Esophagus muscularis mucosa (tissue), 4 donors: ENCODE results near the gene FTO. TPM values are rescaled to one million over a fixed set of nuclear protein-coding genes. Genes with fewer than 3 reads are reported as not detected.

Experiments used
- DNase-seq: peaks from one replicate; pipeline ENCODE4 v3.0.0-alpha.2; 2017; ENCODE audit errors: extremely low spot score
- H3K27ac ChIP-seq, 4 donors: fragments of 200-600 bp; sonication (generic); replicated peaks in 1 of 4; 1 replicate in 3 of 4; 2 replicates in 1 of 4; pipeline ENCODE4 v1.5.1; 2016 to 2019; ENCODE audit warnings: mild to moderate bottlenecking in 1 of 4
- H3K27me3 ChIP-seq, 4 donors: fragments of 200-600 bp; sonication (generic); one replicate each; pipeline versions ENCODE4 v1.5.1 to v1.6.0; 2016 to 2019
- H3K36me3 ChIP-seq, 4 donors: fragments of 200-600 bp; sonication (generic); one replicate each; pipeline ENCODE4 v1.5.1; 2016 to 2019
- H3K4me1 ChIP-seq, 4 donors: fragments of 200-600 bp; sonication (generic); one replicate each; pipeline ENCODE4 v1.5.1; 2016 to 2019
- H3K4me3 ChIP-seq, 4 donors: fragments of 200-600 bp; sonication (generic); 1 replicate in 2 of 4; 2 replicates in 2 of 4; pipeline ENCODE4 v1.5.1; 2016 to 2019; ENCODE audit warnings: mild to moderate bottlenecking in 4 of 4, moderate library complexity in 1 of 4
- H3K9me3 ChIP-seq, 4 donors: fragments of 200-600 bp; sonication (generic); 1 replicate in 3 of 4; 2 replicates in 1 of 4; pipeline ENCODE4 v1.5.1; 2016 to 2019
- EP300 ChIP-seq: sonication (generic); formaldehyde crosslinking; IDR thresholded peaks from one replicate; pipeline ENCODE4 v1.6.1; 2017; ENCODE audit warnings: antibody characterized with exemption
- POLR2A ChIP-seq: fragments of 450-650 bp; IDR thresholded peaks from one replicate; pipeline ENCODE4 v1.6.1; 2017; ENCODE audit warnings: antibody characterized with exemption, moderate library complexity, mild to moderate bottlenecking, low read depth
- POLR2AphosphoS5 ChIP-seq, 2 donors: sonication (generic); formaldehyde crosslinking; IDR thresholded peaks; one replicate each; pipeline ENCODE4 v1.6.1; 2017; ENCODE audit warnings: antibody characterized with exemption in 2 of 2
- WGBS: methylation state at CpG from one replicate; pipeline ENCODE4 v1.1.5; 2018; 5-methylcytosine and 5-hydroxymethylcytosine counted together
- intact Hi-C: fragments of 100-400 bp; cut with DNase I; formaldehyde crosslinking; loops from one replicate; pipeline ENCODE4 v1.15.1; 2023
- total RNA-seq, 4 donors: library from RNA; depleted of rRNA; stranded (reverse); fragments of >200 nt; gene quantifications; one replicate each; pipeline versions ENCODE4 v1.1.0 to v1.2.1, GENCODE V29; 2016
- TF ChIP-seq, protein P1 (sequence below), 3 experiments: fragments of 200-600 bp in 2 of 3; fragments of 450-650 bp in 1 of 3; sonication (generic) in 2 of 3; IDR thresholded peaks; one replicate each; pipeline ENCODE4 v1.5.1; 2017 to 2019; ENCODE audit warnings: antibody characterized with exemption in 3 of 3, mild to moderate bottlenecking in 2 of 3, moderate library complexity in 1 of 3

FTO gene
- total RNA-seq, 4 donors from 2014 or later, result 101 to 121 (median 112) TPM

DNA sequence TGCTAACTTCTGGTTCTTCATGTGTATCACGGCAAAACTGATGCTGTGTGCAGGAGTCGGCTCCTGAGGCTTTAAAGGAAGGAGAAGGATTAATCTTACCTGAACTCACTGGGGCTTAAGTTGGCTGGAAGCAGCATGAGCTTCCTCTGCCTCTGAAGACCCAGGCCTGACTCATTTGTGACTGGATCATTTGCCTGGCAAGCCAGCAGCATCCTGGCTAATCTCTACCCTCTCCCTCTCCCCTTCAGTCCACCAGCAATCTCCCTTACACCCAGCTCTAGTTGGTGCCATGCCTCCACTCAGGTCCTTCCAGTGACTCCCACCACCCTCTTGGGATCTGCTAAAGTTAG, 432.3 kb downstream of the FTO start:
- WGBS, result 95% methylated on average over 2 of the region's 2 CpGs

DNA sequence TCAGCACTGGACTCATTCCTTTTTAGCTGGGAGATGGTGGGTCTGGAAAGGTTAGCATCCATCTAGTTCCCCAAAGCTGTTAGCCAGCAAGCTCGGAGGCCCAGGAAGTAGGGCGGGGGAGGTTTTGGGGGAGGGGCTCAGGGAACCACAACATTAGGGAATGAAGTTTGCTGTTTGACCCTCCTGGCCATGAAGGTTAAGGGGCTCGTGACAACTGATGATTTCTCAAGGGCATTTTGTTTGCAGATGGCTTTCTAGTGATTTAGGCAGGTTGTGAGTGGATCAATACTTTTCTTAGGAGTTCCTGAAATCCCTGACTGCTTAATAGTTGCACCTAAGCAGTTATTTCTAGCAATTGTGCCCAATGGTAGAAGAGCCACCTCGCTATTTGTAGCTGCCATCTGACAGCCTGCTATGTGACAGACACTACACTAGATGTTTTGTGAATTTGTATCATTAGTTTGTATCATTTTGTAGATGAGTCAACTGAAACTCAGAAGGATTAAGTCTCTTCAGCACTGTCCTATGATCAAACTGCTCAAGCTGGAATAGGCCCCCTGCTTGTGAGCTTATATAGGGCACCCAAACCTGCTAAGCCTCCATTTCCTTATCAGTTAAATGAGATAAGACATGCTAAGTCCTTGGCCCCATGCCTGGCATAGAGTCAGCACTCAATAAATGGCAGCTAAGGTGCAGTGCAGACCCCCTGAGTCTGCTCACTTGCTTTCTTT, 436.3 kb downstream of the FTO start:
- H3K27ac ChIP-seq, result no peak overlapping the region
- H3K4me1 ChIP-seq, result no peaks in the 10 kb centered on the region
- no peak overlapping the region for H3K4me3 ChIP-seq
- WGBS, result 92% methylated on average over 4 of the region's 4 CpGs
- H3K36me3 ChIP-seq, result no peaks in the 10 kb centered on the region
- intact Hi-C loops, result no loop called here
- DNase-seq, result no peak
- no peak for TF ChIP-seq POLR2AphosphoS5 (IDR thresholded peaks at IDR 0.05)
- TF ChIP-seq, protein P1, sequence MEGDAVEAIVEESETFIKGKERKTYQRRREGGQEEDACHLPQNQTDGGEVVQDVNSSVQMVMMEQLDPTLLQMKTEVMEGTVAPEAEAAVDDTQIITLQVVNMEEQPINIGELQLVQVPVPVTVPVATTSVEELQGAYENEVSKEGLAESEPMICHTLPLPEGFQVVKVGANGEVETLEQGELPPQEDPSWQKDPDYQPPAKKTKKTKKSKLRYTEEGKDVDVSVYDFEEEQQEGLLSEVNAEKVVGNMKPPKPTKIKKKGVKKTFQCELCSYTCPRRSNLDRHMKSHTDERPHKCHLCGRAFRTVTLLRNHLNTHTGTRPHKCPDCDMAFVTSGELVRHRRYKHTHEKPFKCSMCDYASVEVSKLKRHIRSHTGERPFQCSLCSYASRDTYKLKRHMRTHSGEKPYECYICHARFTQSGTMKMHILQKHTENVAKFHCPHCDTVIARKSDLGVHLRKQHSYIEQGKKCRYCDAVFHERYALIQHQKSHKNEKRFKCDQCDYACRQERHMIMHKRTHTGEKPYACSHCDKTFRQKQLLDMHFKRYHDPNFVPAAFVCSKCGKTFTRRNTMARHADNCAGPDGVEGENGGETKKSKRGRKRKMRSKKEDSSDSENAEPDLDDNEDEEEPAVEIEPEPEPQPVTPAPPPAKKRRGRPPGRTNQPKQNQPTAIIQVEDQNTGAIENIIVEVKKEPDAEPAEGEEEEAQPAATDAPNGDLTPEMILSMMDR (IDR thresholded peaks at IDR 0.05), result no peak
- TF ChIP-seq POLR2A, result no peak
- no peak for TF ChIP-seq EP300
- peaks cover 0 to 13% (median 0%) of the 10 kb centered on the region in 4 donors for H3K9me3 ChIP-seq
- peaks cover 0 to 11% (median 0%) of the 10 kb centered on the region in 4 donors for H3K27me3 ChIP-seq

More for the DNA sequence above, 432.3 kb downstream of the FTO start:
- H3K4me3 ChIP-seq, result no peak overlapping the region
- H3K27me3 ChIP-seq, result peaks cover 0 to 11% (median 0%) of the 10 kb centered on the region in 4 donors
- DNase-seq, result no peak
- H3K4me1 ChIP-seq, result no peaks in the 10 kb centered on the region
- H3K9me3 ChIP-seq, result peaks cover 0 to 13% (median 0%) of the 10 kb centered on the region in 4 donors
- TF ChIP-seq EP300 (no peak), POLR2AphosphoS5 (IDR thresholded peaks at IDR 0.05) (no peak), POLR2A (no peak)
- TF ChIP-seq, protein P1 (IDR thresholded peaks at IDR 0.05), result no peak
- no peak overlapping the region for H3K27ac ChIP-seq
- intact Hi-C loops, result no loop called here
- no peaks in the 10 kb centered on the region for H3K36me3 ChIP-seq

DNA sequence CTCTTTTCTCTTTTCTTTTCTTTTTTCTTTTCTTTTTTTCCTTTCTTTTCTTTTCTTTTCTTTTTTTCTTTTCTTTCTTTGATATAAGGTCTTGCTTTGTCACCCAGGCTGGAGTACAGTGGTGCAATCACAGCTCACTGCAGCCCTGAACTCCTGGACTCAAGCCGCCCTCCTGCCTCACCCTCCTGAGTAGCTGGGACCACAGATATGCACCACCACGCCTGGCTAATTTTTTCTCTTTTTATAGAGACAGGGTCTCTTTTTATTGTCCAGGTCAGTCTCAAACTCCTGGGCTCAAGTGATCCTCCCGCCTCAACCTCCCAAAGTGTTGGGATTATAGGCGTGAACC, 436.8 kb downstream of the FTO start:
- DNase-seq, result no peak
- TF ChIP-seq, protein P1 (IDR thresholded peaks at IDR 0.05), result no peak
- TF ChIP-seq POLR2AphosphoS5 (IDR thresholded peaks at IDR 0.05), result no peak
- no peak for TF ChIP-seq POLR2A
- TF ChIP-seq EP300, result no peak
- H3K4me3 ChIP-seq, result no peak overlapping the region
- no peaks in the 10 kb centered on the region for H3K36me3 ChIP-seq
- H3K9me3 ChIP-seq, result peaks cover 0 to 13% (median 0%) of the 10 kb centered on the region in 4 donors
- no peaks in the 10 kb centered on the region for H3K4me1 ChIP-seq
- intact Hi-C loops, result no loop called here
- H3K27me3 ChIP-seq, result peaks cover 0 to 11% (median 0%) of the 10 kb centered on the region in 4 donors
- no peak overlapping the region for H3K27ac ChIP-seq
- over 99% methylated on average over 4 of the region's 4 CpGs for WGBS

DNA sequence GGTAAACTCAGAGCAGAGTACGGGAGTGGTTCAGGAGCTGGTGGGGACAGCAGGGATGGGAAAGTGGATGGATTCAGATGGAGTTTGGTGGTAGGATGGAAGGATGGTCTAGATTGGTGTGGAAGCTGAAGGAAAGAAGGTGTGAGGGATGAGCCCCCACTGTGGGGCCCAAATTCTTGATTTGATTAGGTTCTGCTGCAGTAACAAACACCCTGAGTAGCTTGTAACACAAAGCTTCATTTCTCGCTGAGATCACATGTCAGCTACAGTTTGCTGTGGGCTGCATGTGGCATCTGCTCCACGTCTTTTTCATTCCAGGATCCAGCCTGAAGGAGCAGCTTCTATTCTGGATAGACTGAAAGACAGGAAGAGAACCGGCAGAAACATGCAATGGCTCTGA, 438.8 kb downstream of the FTO start:
- TF ChIP-seq, protein P1 (IDR thresholded peaks at IDR 0.05), result no peak
- TF ChIP-seq EP300 (no peak), POLR2A (no peak), POLR2AphosphoS5 (IDR thresholded peaks at IDR 0.05) (no peak)
- H3K36me3 ChIP-seq, result no peaks in the 10 kb centered on the region
- no peaks in the 10 kb centered on the region for H3K4me1 ChIP-seq
- peaks cover 0 to 11% (median 0%) of the 10 kb centered on the region in 4 donors for H3K9me3 ChIP-seq
- no peak overlapping the region for H3K4me3 ChIP-seq
- intact Hi-C loops, result no loop called here
- 80% methylated on average over 4 of the region's 4 CpGs for WGBS
- peaks cover 0 to 11% (median 0%) of the 10 kb centered on the region in 4 donors for H3K27me3 ChIP-seq
- H3K27ac ChIP-seq, result no peak overlapping the region
- DNase-seq, result no peak

DNA sequence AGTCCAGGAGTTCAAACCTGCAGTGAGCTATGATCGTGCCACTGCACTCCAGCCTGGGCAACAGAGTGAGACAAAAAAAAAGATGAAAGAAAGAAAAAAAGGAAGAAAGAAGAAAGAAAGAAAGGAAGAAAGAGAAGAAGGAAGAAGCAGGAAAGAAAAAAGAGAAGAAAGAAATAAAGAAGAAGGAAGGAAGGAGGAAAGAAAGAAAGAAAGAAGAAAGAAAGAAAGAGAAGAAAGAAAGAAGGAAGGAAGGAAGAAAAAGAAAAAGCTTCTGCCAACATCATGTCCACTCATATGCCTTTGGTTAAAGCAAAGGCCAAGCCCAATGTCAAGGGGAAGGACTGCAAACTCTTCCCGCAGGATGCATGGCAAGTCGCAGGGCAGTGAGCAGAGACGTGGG, 439.5 kb downstream of the FTO start:
- WGBS, result 89% methylated on average over 4 of the region's 4 CpGs
- DNase-seq, result no peak
- Histone ChIP-seq H3K4me3 (no peak overlapping the region), H3K9me3 (peaks cover 0 to 5% (median 0%) of the 10 kb centered on the region in 4 donors), H3K4me1 (no peaks in the 10 kb centered on the region), H3K36me3 (no peaks in the 10 kb centered on the region), H3K27me3 (peaks cover 0 to 11% (median 0%) of the 10 kb centered on the region in 4 donors), H3K27ac (no peak overlapping the region)
- TF ChIP-seq POLR2AphosphoS5 (IDR thresholded peaks at IDR 0.05) (no peak), EP300 (no peak), POLR2A (no peak)
- TF ChIP-seq, protein P1 (IDR thresholded peaks at IDR 0.05), result no peak
- intact Hi-C loops, result no loop called here
